ENCODE data around the gene LAMB1. TPM values are rescaled to one million over a fixed set of nuclear protein-coding genes. Genes with fewer than 3 reads are reported as not detected.

Gene LAMB1
- total RNA-seq, 2 donors from 2014 or later = 91.6 to 130 TPM

DNA sequence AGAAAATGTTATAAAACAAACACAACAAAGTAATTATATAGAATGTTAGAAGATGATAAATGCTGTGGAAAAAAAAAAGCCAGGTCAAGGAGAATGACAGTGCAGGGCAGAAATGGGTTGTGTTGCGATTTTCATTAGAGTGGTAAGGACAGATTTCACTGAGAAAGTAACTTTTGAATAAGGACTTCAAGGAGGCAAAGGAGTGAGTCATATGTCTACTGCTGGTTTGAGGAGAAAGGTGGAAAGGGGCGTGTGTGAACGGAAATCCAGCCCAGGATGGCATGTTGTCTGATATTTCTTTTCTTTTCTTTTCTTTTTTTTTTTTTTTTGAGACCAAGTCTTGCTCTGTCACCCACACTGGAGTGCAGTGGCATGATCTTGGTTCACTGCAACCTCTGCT lies 124.3 kb downstream of the LAMB1 start:
- DNase-seq (no peak), ATAC-seq (no peak)
- Histone ChIP-seq H3K36me3 (replicated peaks in 1 of 2; ENCODE audit: insufficient read depth in 1 of 2, low read depth in 2 of 2) (no peaks in the 10 kb centered on the region), H3K4me1 (peaks cover 4% of the 10 kb centered on the region), H3K27ac (no peak overlapping the region), H3K4me3 (no peak overlapping the region), H3K27me3 (no peaks in the 10 kb centered on the region), H3K9me3 (no peaks in the 10 kb centered on the region)
- TF ChIP-seq, protein P1, sequence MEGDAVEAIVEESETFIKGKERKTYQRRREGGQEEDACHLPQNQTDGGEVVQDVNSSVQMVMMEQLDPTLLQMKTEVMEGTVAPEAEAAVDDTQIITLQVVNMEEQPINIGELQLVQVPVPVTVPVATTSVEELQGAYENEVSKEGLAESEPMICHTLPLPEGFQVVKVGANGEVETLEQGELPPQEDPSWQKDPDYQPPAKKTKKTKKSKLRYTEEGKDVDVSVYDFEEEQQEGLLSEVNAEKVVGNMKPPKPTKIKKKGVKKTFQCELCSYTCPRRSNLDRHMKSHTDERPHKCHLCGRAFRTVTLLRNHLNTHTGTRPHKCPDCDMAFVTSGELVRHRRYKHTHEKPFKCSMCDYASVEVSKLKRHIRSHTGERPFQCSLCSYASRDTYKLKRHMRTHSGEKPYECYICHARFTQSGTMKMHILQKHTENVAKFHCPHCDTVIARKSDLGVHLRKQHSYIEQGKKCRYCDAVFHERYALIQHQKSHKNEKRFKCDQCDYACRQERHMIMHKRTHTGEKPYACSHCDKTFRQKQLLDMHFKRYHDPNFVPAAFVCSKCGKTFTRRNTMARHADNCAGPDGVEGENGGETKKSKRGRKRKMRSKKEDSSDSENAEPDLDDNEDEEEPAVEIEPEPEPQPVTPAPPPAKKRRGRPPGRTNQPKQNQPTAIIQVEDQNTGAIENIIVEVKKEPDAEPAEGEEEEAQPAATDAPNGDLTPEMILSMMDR (IDR thresholded peaks at IDR 0.05) = no peak
- no peak for TF ChIP-seq POLR2A (IDR thresholded peaks at IDR 0.05)
- WGBS, 2 donors = 52 to 63% methylated on average over 3 of the region's 3 CpGs
- intact Hi-C loops (cut with DNase I) = no loop called here

DNA sequence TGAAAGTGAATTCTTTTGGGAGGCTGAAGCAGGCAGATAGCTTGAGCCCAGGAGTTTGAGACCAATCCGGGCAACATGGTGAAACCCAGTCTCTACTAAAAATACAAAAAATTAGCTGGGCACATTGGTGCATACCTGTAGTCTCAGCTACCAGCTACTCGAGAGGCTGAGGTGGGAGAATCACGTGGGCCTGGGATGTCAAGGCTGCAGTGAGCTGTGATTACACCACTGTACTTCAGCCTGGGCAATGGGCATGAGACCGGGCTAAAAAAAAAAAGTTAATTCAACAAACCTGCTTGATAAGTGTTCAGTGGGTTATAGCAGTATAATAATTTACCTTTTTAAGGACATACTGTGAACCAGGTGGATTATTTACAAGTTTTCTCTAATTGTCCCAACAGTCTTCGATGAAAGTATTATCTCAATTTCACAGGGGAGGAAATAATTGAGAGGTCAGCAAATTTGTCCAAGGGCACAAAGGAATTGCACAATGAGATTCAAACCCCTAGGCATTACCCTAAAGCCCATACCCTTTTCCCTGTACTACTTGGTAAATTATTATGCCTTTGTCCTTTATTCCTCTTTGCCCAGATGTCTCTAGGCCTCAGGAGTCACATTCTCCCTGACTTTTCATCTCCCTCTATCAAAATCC lies 125.1 kb downstream of the LAMB1 start:
- no peak overlapping the region for H3K27ac ChIP-seq
- WGBS, 2 donors = 25 to 36% methylated on average over 5 of the region's 5 CpGs
- H3K27me3 ChIP-seq = no peaks in the 10 kb centered on the region
- peaks cover 4% of the 10 kb centered on the region for H3K4me1 ChIP-seq
- H3K9me3 ChIP-seq = no peaks in the 10 kb centered on the region
- intact Hi-C loops (cut with DNase I) = no loop called here
- ATAC-seq (no peak), DNase-seq (peak in 2 of 4 donors; percentile 7 to 36)
- no peak overlapping the region for H3K4me3 ChIP-seq
- no peaks in the 10 kb centered on the region for H3K36me3 ChIP-seq (replicated peaks in 1 of 2; ENCODE audit: insufficient read depth in 1 of 2, low read depth in 2 of 2)
- no peak for TF ChIP-seq POLR2A (IDR thresholded peaks at IDR 0.05)
- TF ChIP-seq, protein P1 (IDR thresholded peaks at IDR 0.05) = no peak

DNA sequence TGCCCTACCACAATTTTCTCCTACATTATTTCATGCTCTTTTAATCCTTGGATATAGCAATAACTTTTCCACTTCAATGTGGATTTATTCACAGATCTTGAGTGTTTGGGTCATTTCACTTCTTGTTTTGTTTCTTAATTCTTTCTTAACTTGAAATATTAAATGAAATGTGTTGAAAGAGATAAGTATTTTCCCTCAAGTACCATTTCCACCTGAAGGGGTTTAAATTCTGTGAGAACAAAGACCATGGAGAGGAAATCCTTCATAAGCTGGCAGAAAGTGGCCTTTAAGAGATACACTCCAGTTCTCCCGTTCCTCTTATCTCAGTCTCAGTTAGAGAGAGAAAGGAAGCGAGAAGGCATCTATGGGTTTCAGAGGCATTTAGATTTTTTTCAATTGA lies 126.0 kb downstream of the LAMB1 start:
- TF ChIP-seq, protein P1 (IDR thresholded peaks at IDR 0.05) = no peak
- no peak for TF ChIP-seq POLR2A (IDR thresholded peaks at IDR 0.05)
- no peaks in the 10 kb centered on the region for H3K9me3 ChIP-seq
- H3K27ac ChIP-seq = no peak overlapping the region
- peaks cover 4% of the 10 kb centered on the region for H3K4me1 ChIP-seq
- no peak overlapping the region for H3K4me3 ChIP-seq
- WGBS, 2 donors = 47 to 62% methylated on average over 2 of the region's 2 CpGs
- no peaks in the 10 kb centered on the region for H3K36me3 ChIP-seq (replicated peaks in 1 of 2; ENCODE audit: insufficient read depth in 1 of 2, low read depth in 2 of 2)
- no peaks in the 10 kb centered on the region for H3K27me3 ChIP-seq
- no peak for ATAC-seq
- DNase-seq = no peak
- intact Hi-C loops (cut with DNase I) = no loop called here

DNA sequence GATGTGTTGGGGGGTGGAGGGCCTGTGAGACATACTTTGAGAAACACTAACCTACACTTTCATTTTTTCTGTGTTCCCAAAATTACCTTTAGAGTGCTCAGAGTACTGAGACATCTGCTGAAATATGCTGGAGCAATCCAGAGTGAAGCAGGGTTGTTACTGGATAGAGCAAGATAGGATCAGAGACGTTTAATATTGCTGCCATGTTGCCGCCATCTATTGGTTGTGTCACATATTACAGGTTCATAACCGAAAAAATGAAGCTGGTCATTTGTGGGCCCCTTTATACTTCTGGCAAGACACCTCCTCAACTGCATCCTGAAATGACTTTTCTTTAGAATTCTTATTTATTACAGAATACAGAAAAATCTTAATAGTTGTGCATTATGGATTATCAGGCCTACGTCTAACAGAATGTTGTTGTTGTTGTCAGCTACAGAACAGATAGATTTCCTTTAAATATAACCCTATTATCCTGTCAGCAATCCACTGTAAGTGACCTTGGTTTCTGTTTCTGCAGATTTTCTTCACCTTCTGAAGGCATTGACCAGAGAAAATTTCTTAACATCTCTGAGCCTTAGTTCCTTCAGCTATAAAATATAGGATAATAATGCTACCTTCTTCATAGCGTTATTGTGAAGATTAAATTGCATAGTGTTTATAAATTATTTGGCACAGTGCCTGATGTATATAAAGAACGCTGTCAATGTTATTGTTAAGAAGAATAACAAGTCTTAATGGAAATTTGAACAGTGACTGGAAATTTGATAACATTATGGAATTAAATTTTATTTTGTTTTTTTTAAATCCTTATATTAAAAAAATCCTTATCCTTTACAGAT lies 128.1 kb downstream of the LAMB1 start:
- WGBS, 2 donors = 17 to 19% methylated on average over 6 of the region's 6 CpGs
- no peaks in the 10 kb centered on the region for H3K9me3 ChIP-seq
- TF ChIP-seq, protein P1 (IDR thresholded peaks at IDR 0.05) = peak; percentile 58 to 87 (median 74)
- no peak for TF ChIP-seq POLR2A (IDR thresholded peaks at IDR 0.05)
- intact Hi-C loops (cut with DNase I) = loop anchor here (5.0 kb wide), 1 partner anchor 138 kb away; no protein-coding TSS in a partner anchor
- H3K4me1 ChIP-seq = peaks cover 4% of the 10 kb centered on the region
- no peak overlapping the region for H3K27ac ChIP-seq
- no peaks in the 10 kb centered on the region for H3K27me3 ChIP-seq
- peak; percentile 43 to 64 (median 48) for DNase-seq
- no peaks in the 10 kb centered on the region for H3K36me3 ChIP-seq (replicated peaks in 1 of 2; ENCODE audit: insufficient read depth in 1 of 2, low read depth in 2 of 2)
- ATAC-seq = peak; percentile 86
- no peak overlapping the region for H3K4me3 ChIP-seq

Data from body of pancreas (tissue), 4 donors.